HepG2 (cell line): ENCODE data around the gene MFAP1. TPM values are rescaled to one million over a fixed set of nuclear protein-coding genes. Genes with fewer than 3 reads are reported as not detected.

Source experiments
- DZIP1 ChIP-seq: sonication (generic); formaldehyde crosslinking; IDR thresholded peaks from 2 replicates; pipeline ENCODE4 v1.5.0; 2020; ENCODE audit warnings: mild to moderate bottlenecking, missing genetic modification reagents
- FOXP4 ChIP-seq: sonication (generic); formaldehyde crosslinking; IDR thresholded peaks from 2 replicates; pipeline ENCODE4 v1.4.0; 2020; ENCODE audit warnings: missing genetic modification reagents
- HNRNPL ChIP-seq: fragments of 200-400 bp; formaldehyde crosslinking; IDR thresholded peaks from 2 replicates; pipeline ENCODE4 v1.6.1; 2017; ENCODE audit warnings: mild to moderate bottlenecking, low read depth, low read length
- HNRNPUL1 ChIP-seq: fragments of 200-400 bp; formaldehyde crosslinking; IDR thresholded peaks from 2 replicates; pipeline ENCODE4 v1.6.1; 2017; ENCODE audit warnings: low read depth, mild to moderate bottlenecking, low read length, moderate library complexity
- HOXA9 ChIP-seq: sonication (generic); formaldehyde crosslinking; IDR thresholded peaks from 2 replicates; pipeline ENCODE4 v1.8.1; 2022; ENCODE audit warnings: missing genetic modification reagents, mild to moderate bottlenecking, moderate library complexity, borderline replicate concordance
- KLF11 ChIP-seq: IDR thresholded peaks from 2 replicates; pipeline ENCODE4 v1.6.1; 2016; ENCODE audit warnings: missing compliant biosample characterization
- MED8 ChIP-seq: sonication (generic); formaldehyde crosslinking; IDR thresholded peaks from 2 replicates; pipeline ENCODE4 v1.8.1; 2023; ENCODE audit warnings: mild to moderate bottlenecking, missing genetic modification reagents; ENCODE audit not compliant: insufficient replicate concordance
- PITX1 ChIP-seq: sonication (generic); formaldehyde crosslinking; IDR thresholded peaks from 2 replicates; pipeline ENCODE4 v1.5.1; 2020; ENCODE audit warnings: mild to moderate bottlenecking, missing genetic modification reagents
- POLR2A ChIP-seq, 2 experiments: IDR thresholded peaks; 2 replicates each; pipeline ENCODE4 v1.6.1; 2011; ENCODE audit warnings: low read depth in 2 of 2, low read length in 2 of 2, mild to moderate bottlenecking in 1 of 2, moderate library complexity in 1 of 2; ENCODE audit not compliant: insufficient read depth in 1 of 2
- TFE3 ChIP-seq: IDR thresholded peaks from 2 replicates; pipeline ENCODE4 v1.6.1; 2016
- TMF1 ChIP-seq: sonication (generic); formaldehyde crosslinking; IDR thresholded peaks from 2 replicates; pipeline ENCODE4 v1.8.1; 2022; ENCODE audit warnings: low read depth, missing genetic modification reagents
- ZKSCAN8 ChIP-seq: IDR thresholded peaks from 2 replicates; pipeline ENCODE4 v1.6.1; 2016; ENCODE audit warnings: borderline replicate concordance, missing genetic modification reagents, missing compliant biosample characterization
- ZNF296 ChIP-seq: sonication (generic); formaldehyde crosslinking; conservative IDR thresholded peaks from 2 replicates; pipeline ENCODE4 v1.5.0; 2020; ENCODE audit warnings: mild to moderate bottlenecking, missing genetic modification reagents
- ZNF580 ChIP-seq: IDR thresholded peaks from 2 replicates; pipeline ENCODE4 v1.6.1; 2016; ENCODE audit warnings: low read depth, borderline replicate concordance
- ZNF646 ChIP-seq: sonication (generic); formaldehyde crosslinking; IDR thresholded peaks from 2 replicates; pipeline ENCODE4 v1.9.0; 2021; ENCODE audit warnings: mild to moderate bottlenecking, missing genetic modification reagents
- ZNF816 ChIP-seq: sonication (generic); formaldehyde crosslinking; IDR thresholded peaks from 2 replicates; pipeline ENCODE4 v1.8.0; 2022; ENCODE audit warnings: missing genetic modification reagents, mild to moderate bottlenecking, borderline replicate concordance
- ZNF883 ChIP-seq: sonication (generic); formaldehyde crosslinking; IDR thresholded peaks from 2 replicates; pipeline ENCODE4 v1.5.1; 2020; ENCODE audit warnings: mild to moderate bottlenecking, missing genetic modification reagents; ENCODE audit errors: not compliant biosample characterization
- polyA plus RNA-seq, 8 experiments: library from polyadenylated mRNA; depleted of rRNA in 3 of 8; stranded (reverse) in 7 of 8; unstranded in 1 of 8; fragments of >200 nt; fragmentation: Illumina TruSeq in 4 of 8; extraction: Trizol in 4 of 8; gene quantifications; 2 replicates each; pipeline versions ENCODE4 v1.2.1 to v1.2.3, GENCODE V29; 2011 to 2016; ENCODE audit warnings: low read depth in 4 of 8, missing spikeins in 1 of 8, mixed read lengths in 1 of 8; ENCODE audit not compliant: insufficient read depth in 1 of 8
- total RNA-seq, 5 experiments: library from RNA; depleted of rRNA; stranded (reverse); fragments of >200 nt; fragmentation: Illumina TruSeq; extraction: Trizol; gene quantifications; 2 replicates each; pipeline ENCODE4 v1.2.3, GENCODE V29; 2016; ENCODE audit warnings: low read depth in 1 of 5

MFAP1 gene
- total and polyA plus RNA-seq, 2 of the 13 experiments (the other 11 are each of a cell fraction or from before 2014, with no cell fraction given) = 11.8 to 39.5 TPM

- TF ChIP-seq TFE3 (CRISPR knock-in tag) (no peak), POLR2A (IDR thresholded peaks at IDR 0.05; ENCODE audit: insufficient read depth in 1 of 2, low read depth in 2 of 2, low read length in 2 of 2) (peak in 1 of 2 experiments; percentile 83; a peak in 2 of 4 replicates), HNRNPUL1 (no peak), ZKSCAN8 (0 out of 2 replicates have a peak, but pooled peaks have one; percentile 1), HOXA9 (CRISPR knock-in tag) (no peak), KLF11 (CRISPR knock-in tag) (no peak), FOXP4 (CRISPR knock-in tag) (no peak), ZNF883 (CRISPR knock-in tag) (no peak), MED8 (CRISPR knock-in tag) (no peak), PITX1 (no peak), DZIP1 (CRISPR knock-in tag) (no peak), ZNF816 (CRISPR knock-in tag) (0 out of 2 replicates have a peak, but pooled peaks have one; percentile 31), TMF1 (CRISPR knock-in tag) (no peak), ZNF646 (CRISPR knock-in tag) (no peak), ZNF296 (no peak), HNRNPL (peak; percentile 64; the same call in 1 of the 2 replicates), ZNF580 (CRISPR knock-in tag) (peak; percentile 6; the same call in 1 of the 2 replicates)
Measured at GRCh38 chr15:43776718-43777266, 47.7 kb downstream of the MFAP1 start, which contains the start of gene ELL3 (continued).
